HG02870 (cell line): Measurements from ENCODE around the gene CTNNA2.

Experiments used
- ATAC-seq: cut with Tn5 transposase; IDR thresholded peaks from one replicate; pipeline ENCODE4 v1.9.1; 2021; ENCODE audit warnings: mild to moderate bottlenecking, moderate library complexity; ENCODE audit not compliant: unreplicated experiment

The CTNNA2 gene

GRCh38 chr2:79780781-79781180, 267.9 kb downstream of the CTNNA2 start:
- no peak for ATAC-seq

GRCh38 chr2:79782576-79783452, 270.0 kb downstream of the CTNNA2 start:
- ATAC-seq = no peak

- ATAC-seq = no peak
Observed at GRCh38 chr2:79788952-79789651, 276.3 kb downstream of the CTNNA2 start.

- ATAC-seq = no peak
Observed at GRCh38 chr2:79789811-79790210, 277.0 kb downstream of the CTNNA2 start.

- ATAC-seq = no peak
Observed at GRCh38 chr2:79792090-79792489, 279.2 kb downstream of the CTNNA2 start.

- ATAC-seq = no peak
Observed at GRCh38 chr2:79793006-79793405, 280.2 kb downstream of the CTNNA2 start.

GRCh38 chr2:79796641-79797040, 283.8 kb downstream of the CTNNA2 start:
- no peak for ATAC-seq

- no peak for ATAC-seq
Observed at GRCh38 chr2:79798776-79799175, 285.9 kb downstream of the CTNNA2 start.

GRCh38 chr2:79799729-79800128, 286.9 kb downstream of the CTNNA2 start:
- ATAC-seq = no peak

GRCh38 chr2:79801082-79801481, 288.2 kb downstream of the CTNNA2 start:
- ATAC-seq = no peak

- no peak for ATAC-seq
Observed at GRCh38 chr2:79817288-79817687, 304.4 kb downstream of the CTNNA2 start.

GRCh38 chr2:79820281-79820680, 307.4 kb downstream of the CTNNA2 start:
- no peak for ATAC-seq

- ATAC-seq = no peak
Observed at GRCh38 chr2:79822136-79822535, 309.3 kb downstream of the CTNNA2 start.

- ATAC-seq = no peak
Observed at GRCh38 chr2:79824086-79824786, 311.4 kb downstream of the CTNNA2 start.

GRCh38 chr2:79827881-79828280, 315.0 kb downstream of the CTNNA2 start:
- no peak for ATAC-seq

GRCh38 chr2:79830501-79830900, 317.6 kb downstream of the CTNNA2 start:
- no peak for ATAC-seq

- ATAC-seq = no peak
Observed at GRCh38 chr2:79831961-79832360, 319.1 kb downstream of the CTNNA2 start.

- ATAC-seq = no peak
Observed at GRCh38 chr2:79832511-79833234, 319.8 kb downstream of the CTNNA2 start.

- no peak for ATAC-seq
Observed at GRCh38 chr2:79833235-79833878, 320.5 kb downstream of the CTNNA2 start.

- ATAC-seq = no peak
Observed at GRCh38 chr2:79835911-79836310, 323.1 kb downstream of the CTNNA2 start.
